Measurements from ENCODE around the gene GPHB5.

Gene GPHB5

DNA sequence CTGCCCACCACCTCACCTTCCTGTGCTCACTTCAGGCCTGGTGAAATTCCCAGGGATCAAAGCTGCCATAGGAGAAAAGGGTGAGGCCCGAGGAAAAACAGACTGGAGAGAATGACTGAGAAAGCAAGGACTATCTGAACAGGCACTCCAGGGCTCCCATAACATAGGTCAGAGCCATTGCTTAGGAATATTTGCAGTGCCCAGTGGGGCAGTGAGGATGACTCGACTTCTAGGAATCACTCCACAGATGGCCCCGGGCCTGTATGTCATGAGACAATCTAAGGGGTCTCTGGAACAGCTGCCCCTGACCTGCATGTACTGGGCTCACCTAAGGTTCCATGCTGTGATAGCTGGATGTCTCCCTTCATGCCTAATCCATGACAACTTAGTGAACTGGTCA lies 51.6 kb downstream of the GPHB5 start:
- in situ Hi-C loops (cut with MboI; ENCODE audit: low sequenced_read_pairs): loop anchor here (25.0 kb wide), 1 partner anchor 1080 kb away; no protein-coding TSS in a partner anchor

DNA sequence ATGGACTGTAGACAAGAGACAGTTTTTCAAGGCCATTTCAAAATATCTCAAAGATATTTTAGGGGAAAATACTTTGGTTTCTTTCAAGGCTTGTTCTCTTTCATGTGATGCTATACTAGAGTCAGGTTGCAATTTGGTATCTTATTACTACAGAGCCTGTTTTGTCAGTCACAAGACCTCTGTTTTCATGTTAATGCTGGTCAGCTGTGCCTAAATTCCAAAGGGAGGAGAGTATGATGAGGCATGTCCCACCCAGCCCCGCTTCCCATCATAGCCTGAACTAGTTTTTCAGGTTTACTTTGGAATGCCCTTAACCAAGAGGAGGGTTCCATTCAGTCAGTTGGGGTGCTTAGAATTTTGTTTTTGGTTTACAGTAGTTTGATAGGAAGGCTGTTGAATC lies 52.6 kb downstream of the GPHB5 start:
- in situ Hi-C loops (cut with MboI; ENCODE audit: low sequenced_read_pairs): loop anchor here (25.0 kb wide), 1 partner anchor 1079 kb away; no protein-coding TSS in a partner anchor

Data from HL-60/S4 (cell line).